Muscle of leg (tissue), 11 donors: ENCODE data around the gene PCDHA6. TPM values are rescaled to one million over a fixed set of nuclear protein-coding genes. Genes with fewer than 3 reads are reported as not detected.
"Not testable (repeated sequence)": the region's sequence is repeated elsewhere in the genome, so short reads cannot be mapped to it uniquely, and the experiment has no call there.

Experiments used
- DNase-seq: peaks from one replicate; pipeline ENCODE4 v3.0.0; 2013
- H3K27ac ChIP-seq: one replicate; pipeline ENCODE4 v1.5.1; 2013; ENCODE audit warnings: mild to moderate bottlenecking, low read length, control low read depth
- H3K27me3 ChIP-seq: one replicate; pipeline ENCODE4 v1.6.1; 2013; ENCODE audit warnings: low read length; ENCODE audit not compliant: control insufficient read depth, insufficient read depth
- H3K36me3 ChIP-seq: one replicate; pipeline ENCODE4 v1.6.1; 2013; ENCODE audit warnings: low read length; ENCODE audit not compliant: control insufficient read depth, insufficient read depth
- H3K4me1 ChIP-seq: one replicate; pipeline ENCODE4 v1.6.1; 2013; ENCODE audit warnings: low read length; ENCODE audit not compliant: control insufficient read depth, insufficient read depth
- H3K4me3 ChIP-seq: one replicate; pipeline ENCODE4 v1.5.1; 2013; ENCODE audit warnings: low read length, control low read depth
- H3K9me3 ChIP-seq: replicated peaks from 2 replicates; pipeline ENCODE4 v1.6.1; 2013; ENCODE audit warnings: low read depth, low read length; ENCODE audit not compliant: control insufficient read depth
- WGBS: methylation state at CpG from one replicate; pipeline ENCODE4 v1.1.5; 2013; ENCODE audit warnings: missing lambda C conversion rate; ENCODE audit not compliant: insufficient coverage; 5-methylcytosine and 5-hydroxymethylcytosine counted together
- polyA plus RNA-seq, 8 donors: library from polyadenylated mRNA; unstranded; fragments of 120-200 nt; gene quantifications; one replicate each; pipeline versions ENCODE4 v1.2.1 to v1.2.3, GENCODE V29; 2013; ENCODE audit warnings: inconsistent platforms in 1 of 8, low replicate concordance in 1 of 8; ENCODE audit not compliant: insufficient read length in 8 of 8, insufficient read depth in 1 of 8
- total RNA-seq: library from RNA; stranded (reverse); fragments of 120-200 nt; gene quantifications from one replicate; pipeline ENCODE4 v1.2.4, GENCODE V29; 2013

The PCDHA6 gene
- total and polyA plus RNA-seq, 9 donors: 0.04 to 0.36 (median 0.13) TPM

DNA sequence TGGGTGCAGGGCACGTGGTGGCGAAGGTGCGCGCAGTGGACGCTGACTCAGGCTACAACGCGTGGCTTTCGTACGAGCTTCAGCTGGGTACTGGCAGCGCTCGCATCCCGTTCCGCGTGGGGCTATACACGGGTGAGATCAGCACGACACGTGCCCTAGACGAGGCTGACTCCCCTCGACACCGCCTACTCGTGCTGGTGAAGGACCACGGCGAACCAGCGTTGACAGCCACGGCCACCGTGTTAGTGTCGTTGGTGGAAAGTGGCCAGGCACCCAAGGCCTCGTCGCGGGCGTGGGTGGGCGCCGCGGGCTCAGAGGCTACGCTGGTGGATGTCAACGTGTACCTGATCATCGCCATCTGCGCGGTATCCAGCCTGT lies 31.1 kb upstream of the PCDHA6 start:
- peaks cover 5% of the 10 kb centered on the region for H3K27me3 ChIP-seq
- H3K9me3 ChIP-seq: peaks cover 20% of the 10 kb centered on the region
- no peaks in the 10 kb centered on the region for H3K4me1 ChIP-seq
- no peak for DNase-seq
- whole genome bisulfite sequencing: 54% methylated on average over 39 of the region's 39 CpGs
- H3K36me3 ChIP-seq: no peaks in the 10 kb centered on the region
- H3K4me3 ChIP-seq: no peak overlapping the region
- no peak overlapping the region for H3K27ac ChIP-seq

DNA sequence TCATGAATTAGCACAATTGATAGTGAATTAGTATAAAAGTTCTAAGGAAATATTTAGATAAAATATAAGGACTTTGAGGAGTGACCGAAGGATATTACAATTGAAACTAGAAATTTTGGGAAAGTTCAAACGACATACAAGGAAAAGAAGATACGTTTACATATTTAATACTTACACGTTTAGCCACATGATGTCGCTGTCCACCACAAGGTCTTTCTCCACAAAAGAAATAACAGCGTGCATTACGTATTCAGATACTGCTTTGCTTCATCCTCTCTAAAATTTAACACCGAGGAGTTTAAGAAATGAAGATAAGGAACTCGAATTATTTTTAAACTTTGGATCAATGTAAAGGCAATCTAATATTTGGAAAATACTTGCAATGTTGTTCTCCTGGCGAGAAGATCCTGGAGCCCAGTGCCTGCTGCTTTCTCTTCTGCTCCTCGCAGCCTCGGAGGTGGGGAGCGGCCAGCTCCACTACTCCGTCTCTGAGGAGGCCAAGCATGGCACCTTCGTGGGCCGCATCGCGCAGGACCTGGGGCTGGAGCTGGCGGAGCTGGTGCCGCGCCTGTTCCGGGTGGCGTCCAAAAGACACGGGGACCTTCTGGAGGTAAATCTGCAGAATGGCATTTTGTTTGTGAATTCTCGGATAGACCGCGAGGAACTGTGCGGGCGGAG lies 26.8 kb upstream of the PCDHA6 start, which contains the start of gene PCDHA3:
PCDHA3 (plus strand) TSS at position 242 of the 678 bp plus-strand sequence.
- Histone ChIP-seq H3K4me3 (no peak within 1 kb of the TSS), H3K4me1 (no peaks in the 10 kb centered on the region), H3K36me3 (no peaks in the 10 kb centered on the region), H3K27ac (no peak within 1 kb of the TSS), H3K27me3 (peaks cover 6% of the 10 kb centered on the region), H3K9me3 (peaks cover 24% of the 10 kb centered on the region)
- WGBS: 18% methylated on average over 13 of the region's 29 CpGs
- peak; percentile 6 for DNase-seq

DNA sequence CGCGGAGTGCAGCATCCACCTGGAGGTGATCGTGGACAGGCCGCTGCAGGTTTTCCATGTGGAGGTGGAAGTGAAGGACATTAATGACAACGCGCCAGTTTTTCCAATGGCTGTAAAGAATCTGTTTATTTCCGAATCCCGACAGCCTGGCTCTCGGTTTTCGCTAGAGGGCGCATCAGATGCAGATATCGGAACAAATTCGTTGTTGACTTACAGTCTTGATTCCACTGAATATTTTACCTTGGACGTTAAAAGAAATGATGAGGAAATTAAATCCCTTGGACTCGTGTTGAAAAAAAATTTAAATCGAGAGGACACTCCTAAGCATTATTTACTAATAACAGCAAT lies 26.3 kb upstream of the PCDHA6 start:
- Histone ChIP-seq H3K27ac (no peak overlapping the region), H3K27me3 (peaks cover 6% of the 10 kb centered on the region), H3K4me1 (no peaks in the 10 kb centered on the region), H3K36me3 (no peaks in the 10 kb centered on the region), H3K4me3 (no peak overlapping the region), H3K9me3 (peaks cover 21% of the 10 kb centered on the region)
- 9% methylated on average over 13 of the region's 16 CpGs for WGBS
- no peak for DNase-seq

DNA sequence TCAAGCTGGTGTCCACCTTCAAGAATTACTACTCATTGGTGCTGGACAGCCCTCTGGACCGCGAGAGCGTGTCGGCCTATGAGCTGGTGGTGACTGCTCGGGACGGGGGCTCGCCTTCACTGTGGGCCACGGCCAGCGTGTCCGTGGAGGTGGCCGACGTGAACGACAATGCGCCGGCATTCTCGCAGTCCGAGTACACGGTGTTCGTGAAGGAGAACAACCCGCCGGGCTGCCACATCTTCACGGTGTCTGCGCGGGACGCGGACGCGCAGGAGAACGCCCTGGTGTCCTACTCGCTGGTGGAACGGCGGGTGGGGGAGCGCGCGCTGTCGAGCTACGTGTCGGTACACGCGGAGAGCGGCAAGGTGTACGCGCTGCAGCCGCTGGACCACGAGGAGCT lies 25.4 kb upstream of the PCDHA6 start:
- H3K4me3 ChIP-seq, H3K27me3 ChIP-seq: not testable (repeated sequence)
- H3K9me3 ChIP-seq: peaks cover 17% of the 10 kb centered on the region

DNA sequence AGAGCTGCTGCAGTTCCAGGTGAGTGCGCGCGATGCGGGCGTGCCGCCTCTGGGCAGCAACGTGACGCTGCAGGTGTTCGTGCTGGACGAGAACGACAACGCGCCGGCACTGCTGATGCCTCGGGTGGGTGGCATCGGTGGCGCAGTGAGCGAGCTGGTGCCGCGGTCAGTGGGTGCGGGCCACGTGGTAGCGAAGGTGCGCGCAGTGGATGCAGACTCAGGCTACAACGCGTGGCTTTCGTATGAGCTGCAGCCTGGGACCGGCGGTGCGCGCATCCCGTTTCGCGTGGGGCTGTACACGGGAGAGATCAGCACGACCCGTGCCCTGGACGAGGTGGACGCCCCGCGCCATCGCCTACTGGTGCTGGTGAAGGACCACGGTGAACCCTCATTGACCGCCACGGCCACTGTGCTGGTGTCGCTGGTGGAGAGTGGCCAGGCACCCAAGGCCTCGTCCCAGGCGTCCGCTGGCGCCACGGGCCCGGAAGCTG lies 24.9 kb upstream of the PCDHA6 start:
- peaks cover 6% of the 10 kb centered on the region for H3K27me3 ChIP-seq
- H3K4me3 ChIP-seq: no peak overlapping the region

More for the DNA sequence above, 25.4 kb upstream of the PCDHA6 start:
- H3K4me1 ChIP-seq, H3K36me3 ChIP-seq, H3K27ac ChIP-seq, DNase-seq: not testable (repeated sequence)
- 49% methylated on average over 42 of the region's 45 CpGs for WGBS

DNA sequence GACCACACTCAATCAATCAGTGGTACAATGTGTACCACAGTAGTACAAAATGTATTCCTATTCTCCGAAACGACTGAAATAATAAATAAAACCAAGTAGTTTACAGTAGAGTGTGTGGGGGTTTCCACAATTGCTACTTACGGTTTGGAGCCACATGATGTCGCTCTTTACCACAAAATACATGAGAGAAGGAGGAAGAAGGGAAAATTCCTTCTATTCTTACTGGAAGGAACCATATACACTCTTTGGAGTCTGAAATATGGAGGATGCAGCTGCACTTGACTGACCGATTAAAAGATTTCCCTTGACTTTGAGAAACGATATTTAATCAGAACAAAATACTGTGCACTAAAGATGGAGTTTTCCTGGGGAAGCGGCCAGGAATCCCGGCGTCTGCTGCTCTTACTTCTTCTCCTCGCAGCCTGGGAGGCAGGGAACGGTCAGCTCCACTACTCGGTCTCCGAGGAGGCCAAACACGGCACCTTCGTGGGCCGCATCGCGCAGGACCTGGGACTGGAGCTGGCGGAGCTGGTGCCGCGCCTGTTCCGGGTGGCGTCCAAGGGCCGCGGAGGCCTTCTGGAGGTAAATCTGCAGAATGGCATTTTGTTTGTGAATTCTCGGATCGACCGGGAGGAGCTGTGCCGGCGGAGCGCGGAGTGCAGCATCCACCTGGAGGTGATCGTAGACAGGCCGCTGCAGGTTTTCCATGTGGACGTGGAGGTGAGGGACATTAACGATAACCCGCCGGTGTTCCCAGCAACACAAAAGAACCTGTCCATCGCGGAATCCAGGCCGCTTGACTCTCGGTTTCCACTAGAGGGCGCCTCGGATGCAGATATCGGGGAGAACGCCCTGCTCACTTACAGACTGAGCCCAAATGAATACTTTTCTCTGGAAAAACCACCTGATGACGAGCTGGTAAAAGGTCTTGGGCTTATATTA lies 20.7 kb upstream of the PCDHA6 start, which contains the start of gene PCDHA4:
PCDHA4 (plus strand) TSS at position 235 of the 942 bp plus-strand sequence.
- DNase-seq: no peak
- Histone ChIP-seq H3K27me3 (peaks cover 3% of the 10 kb centered on the region), H3K27ac (no peak within 1 kb of the TSS), H3K4me1 (no peaks in the 10 kb centered on the region), H3K36me3 (no peaks in the 10 kb centered on the region), H3K9me3 (peaks cover 13% of the 10 kb centered on the region), H3K4me3 (no peak within 1 kb of the TSS)
- 22% methylated on average over 18 of the region's 47 CpGs for WGBS

More for the DNA sequence above, 24.9 kb upstream of the PCDHA6 start:
- DNase-seq: no peak
- H3K27ac ChIP-seq: no peak overlapping the region
- H3K4me1 ChIP-seq: no peaks in the 10 kb centered on the region
- H3K36me3 ChIP-seq: no peaks in the 10 kb centered on the region
- peaks cover 17% of the 10 kb centered on the region for H3K9me3 ChIP-seq
- 44% methylated on average over 53 of the region's 53 CpGs for WGBS

DNA sequence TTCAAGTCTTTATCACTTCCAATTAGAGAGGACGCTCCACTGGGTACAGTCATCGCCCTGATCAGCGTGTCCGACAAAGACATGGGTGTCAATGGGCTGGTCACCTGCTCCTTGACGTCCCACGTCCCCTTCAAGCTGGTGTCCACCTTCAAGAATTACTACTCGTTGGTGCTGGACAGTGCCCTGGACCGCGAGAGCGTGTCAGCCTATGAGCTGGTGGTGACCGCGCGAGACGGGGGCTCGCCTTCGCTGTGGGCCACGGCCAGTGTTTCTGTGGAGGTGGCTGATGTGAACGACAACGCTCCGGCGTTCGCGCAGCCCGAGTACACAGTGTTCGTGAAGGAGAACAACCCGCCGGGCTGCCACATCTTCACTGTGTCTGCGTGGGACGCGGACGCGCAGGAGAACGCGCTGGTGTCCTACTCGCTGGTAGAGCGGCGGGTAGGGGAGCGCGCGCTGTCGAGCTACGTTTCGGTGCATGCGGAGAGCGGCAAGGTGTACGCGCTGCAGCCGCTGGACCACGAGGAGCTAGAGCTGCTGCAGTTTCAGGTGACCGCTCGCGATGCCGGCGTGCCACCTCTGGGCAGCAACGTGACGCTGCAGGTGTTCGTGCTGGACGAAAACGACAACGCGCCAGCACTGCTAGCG lies 19.4 kb upstream of the PCDHA6 start:
- WGBS: 58% methylated on average over 59 of the region's 62 CpGs
- not testable (repeated sequence) for H3K27ac ChIP-seq, H3K4me1 ChIP-seq, DNase-seq, H3K4me3 ChIP-seq, H3K27me3 ChIP-seq, H3K36me3 ChIP-seq, H3K9me3 ChIP-seq

DNA sequence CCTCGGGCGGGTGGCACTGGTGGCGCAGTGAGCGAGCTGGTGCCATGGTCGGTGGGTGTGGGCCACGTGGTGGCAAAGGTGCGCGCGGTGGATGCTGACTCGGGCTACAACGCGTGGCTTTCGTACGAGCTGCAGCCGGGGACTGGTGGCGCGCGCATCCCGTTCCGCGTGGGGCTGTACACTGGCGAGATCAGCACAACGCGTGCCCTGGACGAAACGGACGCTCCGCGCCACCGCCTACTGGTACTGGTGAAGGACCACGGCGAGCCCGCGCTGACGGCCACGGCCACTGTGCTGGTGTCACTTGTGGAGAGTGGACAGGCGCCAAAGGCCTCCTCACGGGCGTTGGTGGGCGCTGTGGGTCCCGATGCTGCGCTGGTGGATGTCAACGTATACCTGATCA lies 18.9 kb upstream of the PCDHA6 start:
- Histone ChIP-seq H3K4me1 (no peaks in the 10 kb centered on the region), H3K4me3 (no peak overlapping the region), H3K9me3 (peaks cover 3% of the 10 kb centered on the region), H3K36me3 (no peaks in the 10 kb centered on the region), H3K27me3 (no peaks in the 10 kb centered on the region), H3K27ac (no peak overlapping the region)
- WGBS: 67% methylated on average over 43 of the region's 43 CpGs
- no peak for DNase-seq

DNA sequence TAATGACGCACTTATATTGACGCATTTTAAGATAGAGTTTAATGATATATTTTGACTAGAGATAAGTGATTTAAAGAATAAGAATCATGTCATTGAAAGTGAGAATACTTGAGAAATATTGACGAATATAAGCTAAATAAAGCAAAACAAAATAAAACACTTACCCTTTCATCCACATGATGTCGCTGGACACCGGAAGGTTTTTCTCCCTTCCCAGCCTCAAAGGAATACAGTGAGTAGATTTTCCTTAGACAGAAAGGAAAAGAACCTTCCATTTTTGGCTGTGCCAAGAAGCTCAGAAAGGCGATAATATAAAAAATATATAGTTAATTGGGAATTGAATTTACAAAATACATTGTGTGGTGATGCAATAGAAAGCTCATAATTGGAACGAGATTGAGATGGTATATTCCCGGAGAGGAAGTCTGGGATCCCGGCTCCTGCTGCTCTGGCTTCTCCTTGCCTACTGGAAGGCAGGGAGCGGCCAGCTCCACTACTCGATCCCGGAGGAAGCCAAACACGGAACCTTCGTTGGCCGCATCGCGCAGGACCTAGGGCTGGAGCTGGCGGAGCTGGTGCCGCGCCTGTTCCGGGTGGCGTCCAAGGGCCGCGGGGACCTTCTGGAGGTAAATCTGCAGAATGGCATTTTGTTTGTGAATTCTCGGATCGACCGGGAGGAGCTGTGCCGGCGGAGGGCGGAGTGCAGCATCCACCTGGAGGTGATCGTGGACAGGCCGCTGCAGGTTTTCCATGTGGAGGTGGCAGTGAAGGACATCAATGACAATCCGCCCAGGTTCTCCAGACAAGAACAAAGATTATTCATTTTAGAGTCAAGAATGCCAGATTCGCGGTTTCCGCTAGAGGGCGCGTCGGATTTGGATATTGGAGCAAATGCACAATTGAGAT lies 6.1 kb upstream of the PCDHA6 start, which contains the start of gene PCDHA5:
PCDHA5 (plus strand) TSS at position 239 of the 906 bp plus-strand sequence.
- H3K4me3 ChIP-seq: no peak within 1 kb of the TSS
- H3K9me3 ChIP-seq: peaks cover 2% of the 10 kb centered on the region

More for the DNA sequence above, 6.1 kb upstream of the PCDHA6 start, which contains the start of gene PCDHA5:
- no peaks in the 10 kb centered on the region for H3K4me1 ChIP-seq
- no peaks in the 10 kb centered on the region for H3K27me3 ChIP-seq
- 29% methylated on average over 32 of the region's 39 CpGs for WGBS
- DNase-seq: no peak
- no peak within 1 kb of the TSS for H3K27ac ChIP-seq
- no peaks in the 10 kb centered on the region for H3K36me3 ChIP-seq
